GM19193 (cell line): Measurements from ENCODE around the gene SPACA5.
"Not testable (repeated sequence)": the region's sequence is repeated elsewhere in the genome, so short reads cannot be mapped to it uniquely, and the experiment has no call there.

Experiments
- POLR2A ChIP-seq: IDR thresholded peaks from 4 replicates; pipeline ENCODE4 v1.6.1; 2011; ENCODE audit not compliant: insufficient read depth, insufficient read length; ENCODE audit errors: extremely low read depth

SPACA5 gene

DNA sequence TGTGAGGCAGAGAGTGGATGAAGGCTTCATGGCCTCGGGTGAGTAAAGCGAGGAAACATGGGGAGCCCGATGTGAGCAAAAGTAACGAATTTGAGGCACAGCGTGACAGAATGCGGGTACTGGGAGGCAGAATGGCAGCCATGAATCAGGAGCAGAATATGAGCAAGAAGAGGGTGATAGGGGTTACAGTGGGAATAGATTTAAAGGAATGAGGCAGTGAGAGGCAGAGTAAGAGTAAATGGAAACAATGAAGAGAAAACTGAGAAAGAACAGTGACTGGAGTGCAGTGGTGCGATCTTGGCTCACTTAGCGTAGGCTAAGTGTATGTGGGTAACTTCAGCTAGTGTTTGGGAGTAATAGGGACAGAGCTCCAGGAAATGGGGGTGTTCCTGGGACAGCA is at the start of gene SPACA5:
TSS of gene SPACA5 (plus strand) at position 301 of the 400 bp plus-strand sequence. CDS start 815 bp downstream, outside the sequence.
- not testable (repeated sequence) for TF ChIP-seq POLR2A

DNA sequence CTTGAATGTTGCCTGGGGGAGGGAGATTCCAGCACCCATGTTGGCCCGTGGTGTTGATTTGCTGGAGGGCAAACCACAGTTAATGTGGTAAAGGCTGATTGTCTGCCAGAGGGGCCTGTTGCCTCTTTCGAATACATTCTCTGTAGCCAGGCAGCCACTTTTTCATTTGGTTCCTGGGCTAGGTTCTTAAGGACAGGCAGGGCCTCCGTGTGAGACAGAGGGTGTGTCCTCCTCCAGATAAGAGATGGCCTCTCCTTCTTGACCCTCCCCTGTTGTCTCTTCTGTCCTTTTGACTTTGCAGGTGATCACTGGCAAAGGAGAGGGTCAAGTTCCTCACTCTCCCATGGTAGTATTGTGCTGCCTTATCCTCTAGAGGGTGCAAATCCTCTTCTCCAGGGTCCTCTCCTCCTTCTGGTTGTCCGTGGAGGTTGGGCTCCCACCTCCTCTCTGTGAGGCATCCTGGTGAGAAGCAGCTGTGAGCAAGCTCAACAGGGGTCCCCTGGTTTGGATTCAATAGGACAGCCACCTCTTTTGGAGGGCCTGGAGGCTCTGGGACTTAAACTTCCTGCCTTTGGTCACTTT is 47.9 kb upstream of the SPACA5 start:
- TF ChIP-seq POLR2A = no peak

DNA sequence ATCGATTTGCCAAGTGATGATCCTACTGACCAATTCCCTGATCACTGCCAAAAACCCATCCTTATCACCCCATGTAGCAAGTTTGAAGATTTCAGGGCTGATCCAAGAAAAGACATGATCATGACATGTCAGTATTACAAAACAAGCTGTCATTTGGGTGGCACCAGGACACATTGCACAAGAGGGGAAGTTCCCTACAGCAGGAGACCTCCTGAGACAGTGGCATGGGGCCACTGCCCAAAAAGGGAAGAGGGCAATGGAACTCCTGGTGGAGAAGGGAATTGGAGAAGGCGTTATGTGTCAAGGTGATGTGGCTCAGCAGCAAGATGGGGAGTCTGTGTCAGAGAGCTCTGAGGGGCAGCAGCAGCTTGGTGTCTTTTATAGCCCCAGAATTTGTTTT is 46.4 kb upstream of the SPACA5 start:
- no peak for TF ChIP-seq POLR2A

DNA sequence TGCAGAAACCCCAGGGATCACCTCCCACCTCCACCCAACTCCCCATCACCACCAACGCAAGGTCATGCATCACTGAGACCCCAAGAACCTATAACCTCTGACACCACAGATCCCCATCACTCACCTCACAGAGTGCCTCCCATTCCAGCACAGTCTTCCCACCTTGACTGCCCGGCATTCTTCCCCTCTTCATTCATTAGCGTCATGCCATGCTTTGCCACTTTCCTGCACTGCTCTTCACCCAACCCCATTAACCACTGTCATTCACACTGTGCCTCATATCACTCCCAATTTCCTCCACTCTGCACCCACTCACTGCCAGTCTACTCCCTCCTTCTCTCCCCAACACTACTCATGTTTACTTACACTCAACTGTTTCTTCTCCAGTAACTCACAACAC is 33.6 kb upstream of the SPACA5 start:
- no peak for TF ChIP-seq POLR2A

DNA sequence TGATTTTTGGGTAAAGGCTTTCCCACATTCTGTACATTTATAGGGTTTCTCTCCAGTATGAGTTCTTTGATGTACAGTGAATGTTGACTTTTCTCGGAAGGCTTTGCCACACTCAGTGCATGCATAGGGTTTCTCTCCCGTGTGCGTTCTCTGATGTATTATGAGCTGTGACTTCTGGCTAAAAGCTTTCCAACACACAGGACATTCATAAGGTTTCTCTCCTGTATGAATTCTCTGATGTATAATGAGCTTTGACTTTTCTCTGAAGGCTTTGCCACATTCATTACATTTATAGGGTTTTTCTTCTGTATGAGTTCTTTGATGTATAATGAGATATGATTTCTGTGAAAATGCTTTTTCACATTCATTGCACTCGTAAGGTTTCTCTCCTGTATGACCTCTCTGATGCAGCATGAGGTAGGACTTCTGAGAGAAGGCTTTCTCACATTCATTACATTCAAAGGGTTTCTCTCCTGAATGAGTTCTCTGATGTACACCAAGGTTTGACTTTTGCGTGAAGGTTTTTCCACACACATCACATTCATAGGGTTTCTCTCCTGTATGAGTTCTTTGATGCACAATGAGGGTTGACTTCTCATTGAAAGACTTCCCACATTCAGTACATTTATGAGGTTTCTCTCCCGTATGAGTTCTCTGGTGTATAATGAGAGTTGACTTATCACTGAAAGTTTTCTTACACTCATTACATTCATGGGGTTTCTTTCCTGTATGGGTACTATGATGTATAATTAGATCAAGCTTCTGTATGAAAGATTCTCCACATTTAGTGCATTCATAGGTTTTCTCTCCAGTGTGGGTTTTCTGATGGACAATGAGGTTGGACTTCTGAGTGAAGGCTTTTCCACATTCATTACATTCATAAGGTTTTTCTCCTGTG is 30.3 kb upstream of the SPACA5 start:
- no peak for TF ChIP-seq POLR2A

DNA sequence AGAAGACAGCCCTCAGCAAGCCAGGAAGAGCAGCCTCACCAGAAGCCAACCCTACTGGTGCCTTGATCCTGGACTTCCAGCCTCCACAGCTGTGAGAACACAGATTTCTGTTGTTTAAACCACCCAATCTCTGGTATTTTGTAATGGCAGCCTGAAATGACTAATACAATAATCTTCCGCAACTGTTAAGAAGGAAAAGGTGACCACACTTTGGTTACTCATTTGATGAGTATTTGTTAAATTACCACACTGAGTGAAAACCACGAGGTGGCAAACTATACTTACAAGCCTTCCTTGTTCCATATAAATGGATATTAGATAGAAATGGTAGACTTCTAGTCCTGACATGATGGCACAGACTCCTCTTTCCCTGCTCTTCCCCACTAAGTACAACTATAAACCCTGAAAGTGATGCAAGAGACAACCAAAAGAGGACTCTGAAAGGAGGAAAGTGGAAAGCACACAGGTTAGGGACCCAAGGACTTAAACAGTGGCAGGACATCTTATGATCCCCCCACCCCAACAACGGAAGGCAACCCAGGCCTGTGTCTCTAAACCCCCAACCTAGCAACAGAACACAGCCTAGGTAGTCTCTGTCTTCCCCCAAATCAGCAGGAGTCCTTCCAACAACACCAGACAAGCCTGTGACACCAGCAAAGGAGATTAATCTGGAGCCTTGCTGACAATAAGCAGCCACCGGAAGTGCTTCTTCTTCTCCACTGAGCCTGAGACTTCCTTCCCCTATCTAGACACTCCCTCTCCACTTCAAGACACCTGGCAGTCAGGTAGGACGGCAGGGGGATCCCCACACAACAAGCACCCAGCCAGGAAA is 15.3 kb upstream of the SPACA5 start:
- TF ChIP-seq POLR2A = no peak

DNA sequence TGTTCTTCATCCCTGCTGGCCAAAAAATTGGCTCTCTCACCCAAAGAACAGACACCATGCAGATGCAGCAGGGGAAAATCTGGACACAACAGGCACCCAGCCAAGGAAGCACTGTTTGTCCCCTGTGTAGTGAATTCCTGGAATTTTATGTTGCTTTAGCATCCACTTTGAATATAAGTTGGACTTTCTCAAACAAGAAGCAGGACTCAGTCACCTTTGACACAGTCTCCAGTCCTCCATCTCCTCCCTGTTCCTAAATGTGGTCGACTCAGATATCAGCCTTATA is 14.8 kb upstream of the SPACA5 start:
- no peak for TF ChIP-seq POLR2A

DNA sequence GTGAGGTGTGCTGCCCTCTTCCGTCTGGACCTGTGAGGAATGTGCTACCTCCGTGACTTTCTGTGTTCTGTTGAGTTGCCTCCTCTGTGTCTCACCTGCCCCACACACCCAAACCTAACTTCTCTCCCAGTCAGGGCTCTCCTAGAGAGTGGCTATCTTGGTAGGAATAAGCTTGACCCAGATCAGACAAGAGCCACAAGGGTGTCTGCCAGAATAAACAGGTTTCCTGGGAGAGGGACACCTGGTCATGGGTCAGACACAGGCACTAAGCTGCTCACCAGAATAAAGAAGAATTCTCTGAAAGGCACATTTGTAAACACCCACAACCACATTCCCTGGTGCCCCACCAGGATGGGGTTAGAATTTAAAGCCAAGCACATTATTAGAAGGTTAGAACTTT is 14.1 kb upstream of the SPACA5 start:
- no peak for TF ChIP-seq POLR2A

DNA sequence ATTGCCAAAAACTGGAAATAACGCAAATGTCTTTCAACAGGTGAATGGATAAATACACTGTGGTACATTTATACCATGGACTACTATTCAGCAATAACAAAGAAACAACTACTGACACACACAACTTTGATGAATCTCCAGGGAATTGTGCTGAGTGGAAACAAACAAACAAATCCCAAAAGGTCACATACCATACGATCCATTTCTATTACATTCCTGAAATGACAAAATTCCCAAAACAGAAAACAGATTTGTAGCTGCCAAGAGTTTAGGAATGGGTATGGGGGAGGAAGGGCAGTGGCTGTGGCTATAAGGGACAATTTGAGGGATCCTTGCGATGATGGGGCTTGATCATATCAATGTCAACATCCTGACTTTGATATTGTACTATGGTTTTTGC is 5.5 kb upstream of the SPACA5 start:
- TF ChIP-seq POLR2A = no peak

DNA sequence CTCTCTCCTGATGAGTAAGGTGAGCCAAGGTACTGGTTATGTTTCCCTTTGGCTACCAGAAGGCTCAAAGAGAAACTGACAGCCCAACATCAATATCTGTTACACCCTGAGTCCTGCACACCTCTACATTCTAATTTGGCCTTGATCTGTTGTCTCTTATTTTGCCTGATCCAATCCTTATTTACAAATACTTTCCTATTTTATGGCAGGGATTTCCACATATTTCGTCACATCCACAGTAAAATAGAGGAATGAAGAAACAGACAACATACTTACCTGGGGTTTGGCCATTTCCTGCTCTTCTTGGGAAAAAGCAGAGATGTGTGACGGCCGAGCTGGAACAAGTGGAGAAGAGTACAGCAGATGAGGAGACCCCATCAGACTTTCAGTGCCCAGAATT is 4.5 kb upstream of the SPACA5 start:
- no peak for TF ChIP-seq POLR2A

DNA sequence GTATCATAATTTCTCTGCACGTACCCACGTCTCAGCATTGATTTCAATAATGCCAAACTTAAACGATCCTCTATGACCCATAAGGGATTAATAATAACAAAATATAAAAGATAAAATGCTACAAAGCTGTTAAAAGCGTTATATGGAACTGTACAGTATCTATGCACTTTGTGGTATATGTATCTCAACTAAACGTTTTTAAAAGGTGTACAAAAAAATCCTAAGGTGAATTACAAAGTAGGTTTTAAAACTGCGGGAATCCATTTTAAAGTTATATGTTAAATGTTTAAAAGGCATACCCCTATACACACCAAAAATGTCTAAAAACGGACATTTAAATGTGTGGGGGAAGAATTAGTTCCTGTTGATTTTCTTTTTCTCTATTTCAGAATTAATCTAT is 3.9 kb upstream of the SPACA5 start:
- no peak for TF ChIP-seq POLR2A

DNA sequence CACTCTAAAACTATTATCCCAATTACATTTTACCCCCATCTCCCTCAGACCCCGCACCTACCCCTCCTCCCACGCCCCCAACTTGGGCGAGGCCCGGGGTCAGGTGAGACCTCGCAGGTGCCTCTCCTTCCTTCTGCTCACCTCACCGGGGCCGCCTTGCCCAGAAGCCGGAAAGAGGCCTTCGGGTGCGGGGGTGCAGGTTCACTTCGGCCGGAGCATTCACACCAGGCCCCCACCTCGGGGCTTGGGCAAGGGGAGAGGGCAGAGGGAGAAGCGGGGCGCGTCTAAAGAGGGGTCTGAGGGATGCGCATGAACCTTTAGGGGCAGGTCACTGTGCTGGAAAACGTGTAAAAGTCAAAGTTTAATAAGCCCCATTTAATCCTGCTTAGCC is 3.4 kb upstream of the SPACA5 start:
- TF ChIP-seq POLR2A = no peak

DNA sequence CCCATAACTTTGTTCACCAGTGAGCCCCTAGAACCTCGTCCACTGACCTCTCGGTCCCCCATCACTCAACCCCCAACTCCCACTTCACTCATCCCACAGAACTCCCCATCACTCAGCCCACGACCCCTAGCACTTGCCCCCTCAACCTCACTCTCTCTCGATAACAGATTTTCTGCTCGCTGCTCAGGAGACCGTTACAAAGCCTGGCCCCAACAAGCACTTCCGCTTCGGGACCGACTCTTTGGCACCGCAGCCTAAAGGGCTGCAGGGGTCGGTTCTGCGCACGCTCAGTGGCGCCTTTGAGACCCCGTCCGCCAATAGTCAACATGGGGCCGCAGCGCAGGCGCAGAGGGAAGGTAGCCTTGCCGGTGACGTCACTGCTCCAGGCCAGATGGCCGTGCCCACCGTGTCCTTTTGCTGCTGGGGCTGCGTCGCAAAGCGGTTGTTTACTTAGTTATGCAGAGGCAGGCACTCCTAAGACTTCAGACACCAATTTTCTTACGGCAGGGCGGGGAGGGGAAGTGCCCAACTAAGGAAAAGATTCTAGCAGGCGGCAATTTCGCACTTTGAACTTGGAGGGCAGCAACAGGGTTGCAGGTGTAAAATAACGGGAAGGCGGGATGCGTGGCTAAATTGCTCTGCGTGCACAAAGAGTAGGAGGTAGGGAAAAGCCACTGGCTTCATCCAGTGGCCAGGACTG is 2.9 kb upstream of the SPACA5 start, which contains the start of gene ZNF182:
TSS of gene ZNF182 (minus strand) at position 232 of the 700 bp plus-strand sequence. CDS start 1,380 bp downstream, outside the sequence.
- TF ChIP-seq POLR2A = peak; percentile 83

DNA sequence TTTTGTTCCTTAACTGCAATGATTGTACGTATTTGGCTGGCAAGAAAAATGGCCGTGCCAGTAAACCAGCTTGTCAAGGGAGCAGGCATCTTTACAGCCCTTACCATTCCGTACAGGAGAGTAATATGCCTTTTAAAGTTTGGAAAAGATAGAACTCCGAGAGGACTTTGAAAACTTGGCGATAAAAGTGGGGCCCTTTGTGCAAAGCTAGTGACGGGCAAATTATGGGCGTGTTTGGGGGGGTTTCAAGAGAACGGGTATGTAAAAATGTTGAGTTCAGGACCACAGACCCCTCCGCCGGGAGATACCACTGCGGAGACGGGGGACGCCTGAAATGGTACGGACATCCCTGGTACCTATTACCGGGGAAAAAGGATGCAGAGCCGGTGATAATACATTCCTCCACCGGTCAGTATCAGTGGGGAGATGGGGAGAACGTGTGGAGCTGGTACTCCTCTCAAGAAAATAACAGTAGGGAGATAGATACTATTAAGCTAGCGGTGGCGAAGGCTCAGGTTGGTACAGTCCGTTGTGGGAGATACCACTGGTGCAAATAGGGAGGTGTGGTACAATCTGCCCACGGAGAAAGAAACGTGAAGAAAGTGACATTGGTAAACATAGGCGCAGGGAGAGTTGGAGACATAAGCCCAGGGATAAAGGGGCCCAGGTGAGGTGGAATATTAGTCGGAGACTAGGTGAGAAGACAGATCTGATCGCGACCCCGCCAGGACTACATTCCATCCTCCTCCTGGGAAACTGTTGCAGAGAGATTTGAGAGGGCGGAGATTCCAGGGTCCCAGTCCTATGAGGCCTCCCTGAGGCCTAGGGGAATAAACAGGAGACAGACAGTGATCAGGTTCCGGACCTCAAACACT is 14.5 kb downstream of the SPACA5 start:
- no peak for TF ChIP-seq POLR2A
